ENCODE results near the gene CYREN. TPM values are rescaled to one million over a fixed set of nuclear protein-coding genes. Genes with fewer than 3 reads are reported as not detected.
"Not testable (repeated sequence)": the region's sequence is repeated elsewhere in the genome, so short reads cannot be mapped to it uniquely, and the experiment has no call there.

The CYREN gene
- total RNA-seq, 1 donor from 2014 or later, result 42.2 TPM

- intact Hi-C loops (cut with micrococcal nuclease), result no loop called here
These were observed 8.9 kb upstream of the CYREN start for GRCh38 chr7:135179321-135179925.

DNA sequence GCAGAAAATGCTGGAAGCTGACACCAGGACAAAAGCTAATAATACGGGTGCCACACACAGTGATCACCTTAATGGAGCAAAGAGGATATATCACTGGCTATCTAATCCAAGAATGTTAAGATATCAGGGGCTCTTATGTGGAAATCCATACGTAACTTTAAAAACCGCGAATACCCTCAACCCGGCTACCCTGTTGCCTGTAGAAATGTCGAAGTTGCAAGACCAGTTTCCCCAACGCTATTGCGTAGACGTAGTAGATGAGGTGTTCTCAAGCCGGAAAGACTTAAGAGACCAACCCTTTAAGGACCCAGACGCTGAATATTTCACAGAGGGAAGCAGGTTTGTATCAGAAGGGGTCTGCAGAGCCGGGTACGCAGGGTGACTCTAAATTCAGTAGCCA, 7.9 kb upstream of the CYREN start:
- intact Hi-C loops (cut with micrococcal nuclease), result no loop called here

DNA sequence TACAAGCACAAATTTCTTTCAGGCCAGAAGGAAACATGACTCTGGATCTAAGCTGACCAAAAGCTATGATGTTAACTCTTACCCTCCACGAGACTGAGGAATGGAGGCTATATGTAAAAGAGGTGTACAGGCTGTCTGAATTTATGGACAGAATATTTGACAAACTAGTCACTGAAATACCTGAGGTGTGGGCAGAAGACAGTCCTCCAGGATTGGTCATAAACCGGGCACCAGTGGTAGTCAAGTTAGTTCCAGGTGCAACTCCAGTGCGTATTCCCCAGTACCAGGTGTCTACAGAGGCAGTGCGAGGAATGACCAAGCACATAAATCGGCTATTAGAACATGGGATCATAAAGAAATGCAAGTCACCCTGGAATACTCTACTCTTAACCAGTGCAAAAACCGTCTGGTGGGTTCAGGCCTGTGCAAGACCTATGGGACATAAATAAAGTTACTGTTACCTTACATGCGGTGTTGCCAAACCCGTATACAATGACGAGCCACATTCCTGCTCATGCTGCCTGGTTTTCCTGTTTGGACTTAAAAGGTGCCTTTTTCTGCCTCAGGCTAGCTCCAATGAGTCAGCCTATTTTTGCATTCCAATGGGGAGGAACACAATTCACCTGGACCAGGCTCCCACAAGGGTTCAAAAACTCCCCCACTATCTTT, 6.7 kb upstream of the CYREN start:
- intact Hi-C loops (cut with micrococcal nuclease), result no loop called here

DNA sequence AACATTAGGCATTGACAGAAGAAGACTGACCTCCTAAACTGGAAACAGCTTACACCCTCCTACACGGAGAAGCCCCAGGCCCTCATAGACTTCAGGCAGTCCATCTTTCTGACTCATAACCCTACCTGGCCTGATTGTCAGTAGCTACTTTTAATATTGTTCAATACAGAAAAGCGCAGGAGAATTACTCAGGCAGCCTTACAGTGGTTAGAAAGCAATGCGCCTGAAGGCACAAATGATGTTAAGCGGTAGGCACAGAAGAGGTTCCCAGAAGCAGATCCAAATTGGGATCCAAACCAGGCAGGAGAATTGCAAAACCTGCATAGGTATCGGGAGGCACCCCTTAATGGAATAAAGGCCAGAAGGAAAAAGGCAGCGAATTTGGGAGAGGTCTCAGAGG, 5.4 kb upstream of the CYREN start:
- intact Hi-C loops (cut with micrococcal nuclease), result no loop called here

- intact Hi-C loops (cut with micrococcal nuclease), result no loop called here
These were observed 4.4 kb upstream of the CYREN start for GRCh38 chr7:135174941-135175340.

DNA sequence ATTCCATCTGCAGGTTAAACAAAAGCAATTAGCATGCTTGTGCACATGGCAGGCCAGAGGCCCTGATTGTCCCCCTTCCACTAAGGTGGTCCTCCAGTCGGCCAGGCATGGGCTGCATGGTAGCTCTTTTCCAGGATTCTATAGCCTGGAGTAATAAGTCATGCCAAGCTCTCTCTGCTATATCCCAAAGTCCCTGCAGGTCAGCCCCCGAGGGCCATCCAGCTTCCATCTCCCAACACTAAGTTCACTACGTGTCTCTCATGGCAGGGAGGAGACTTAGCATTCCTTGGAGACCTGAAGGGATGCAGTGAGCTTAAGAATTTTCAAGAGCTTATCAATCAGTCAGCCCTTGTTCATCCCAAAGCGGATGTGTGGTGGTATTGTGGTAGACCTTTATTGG, 3.4 kb upstream of the CYREN start:
- intact Hi-C loops (cut with micrococcal nuclease), result not testable (repeated sequence)

DNA sequence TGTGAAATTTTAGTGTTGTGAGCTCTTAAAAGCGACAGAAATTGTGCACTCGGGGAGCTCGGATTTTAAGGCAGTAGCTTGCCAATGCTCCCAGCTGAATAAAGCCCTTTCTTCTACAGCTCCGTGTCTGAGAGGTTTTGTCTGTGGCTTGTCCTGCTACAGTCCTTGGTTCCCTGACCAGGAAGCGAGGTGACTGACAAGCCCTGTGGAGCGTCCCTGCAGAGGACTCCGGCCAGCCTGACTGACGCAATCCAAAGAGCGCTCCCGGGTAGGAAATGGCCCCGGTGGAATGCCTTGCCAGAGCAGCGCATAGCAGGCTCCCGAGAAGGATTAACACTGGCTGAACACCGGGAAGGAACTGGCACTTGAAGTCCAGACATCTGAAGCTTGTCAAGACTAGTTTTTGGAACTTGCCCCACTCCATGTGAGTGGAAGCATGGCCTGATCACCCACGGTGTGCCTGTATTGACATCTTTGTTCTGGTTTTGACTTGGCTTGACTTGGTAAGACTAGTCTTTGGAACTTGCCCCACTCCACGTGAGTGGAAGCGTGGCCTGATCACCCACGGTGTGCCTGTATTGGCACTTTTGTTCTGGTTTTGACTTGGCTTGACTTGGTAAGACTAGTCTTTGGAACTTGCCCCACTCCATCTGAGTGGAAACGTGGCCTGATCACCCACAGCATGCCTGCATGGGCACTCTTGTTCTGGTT, 1.2 kb upstream of the CYREN start:
- intact Hi-C loops (cut with micrococcal nuclease), result loop anchor here (2.0 kb wide), 3 partner anchors 339 to 535 kb away; partner anchors contain the start of gene CNOT4

DNA sequence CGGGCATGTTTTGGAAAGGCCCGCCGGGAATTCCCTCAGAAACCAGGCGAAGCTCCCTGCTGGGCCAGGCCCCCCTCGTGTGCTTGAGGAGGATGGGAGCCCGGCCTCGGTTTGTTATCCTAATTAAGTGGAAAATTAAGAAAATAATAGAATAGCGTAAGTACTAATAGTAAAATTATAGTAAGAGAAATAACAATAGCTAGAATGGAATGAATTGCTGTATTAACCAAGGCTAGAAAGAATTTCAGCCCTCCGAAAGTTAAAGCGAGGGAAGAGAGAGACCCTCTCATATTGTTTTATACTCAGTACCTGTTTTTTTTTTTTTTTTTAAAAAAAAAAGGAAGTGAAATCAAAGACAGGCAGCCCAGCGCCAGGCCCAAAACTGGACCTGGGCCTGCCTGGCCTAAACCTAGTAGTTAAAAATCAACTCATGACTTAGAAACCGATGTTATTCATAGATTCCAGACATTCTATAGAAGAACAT, 533 bp upstream of the CYREN start:
- intact Hi-C loops (cut with micrococcal nuclease), result loop anchor here (1.0 to 2.0 kb wide), 11 partner anchors 24 to 854 kb away; partner anchors contain the start of genes AGBL3, BPGM, CNOT4 and NUP205

- intact Hi-C loops (cut with micrococcal nuclease), result loop anchor here (1.0 to 2.0 kb wide), 12 partner anchors 10 to 853 kb away; partner anchors contain the start of genes AGBL3, BPGM, CNOT4 and NUP205
These were observed 588 bp downstream of the CYREN start for GRCh38 chr7:135169964-135170273.

DNA sequence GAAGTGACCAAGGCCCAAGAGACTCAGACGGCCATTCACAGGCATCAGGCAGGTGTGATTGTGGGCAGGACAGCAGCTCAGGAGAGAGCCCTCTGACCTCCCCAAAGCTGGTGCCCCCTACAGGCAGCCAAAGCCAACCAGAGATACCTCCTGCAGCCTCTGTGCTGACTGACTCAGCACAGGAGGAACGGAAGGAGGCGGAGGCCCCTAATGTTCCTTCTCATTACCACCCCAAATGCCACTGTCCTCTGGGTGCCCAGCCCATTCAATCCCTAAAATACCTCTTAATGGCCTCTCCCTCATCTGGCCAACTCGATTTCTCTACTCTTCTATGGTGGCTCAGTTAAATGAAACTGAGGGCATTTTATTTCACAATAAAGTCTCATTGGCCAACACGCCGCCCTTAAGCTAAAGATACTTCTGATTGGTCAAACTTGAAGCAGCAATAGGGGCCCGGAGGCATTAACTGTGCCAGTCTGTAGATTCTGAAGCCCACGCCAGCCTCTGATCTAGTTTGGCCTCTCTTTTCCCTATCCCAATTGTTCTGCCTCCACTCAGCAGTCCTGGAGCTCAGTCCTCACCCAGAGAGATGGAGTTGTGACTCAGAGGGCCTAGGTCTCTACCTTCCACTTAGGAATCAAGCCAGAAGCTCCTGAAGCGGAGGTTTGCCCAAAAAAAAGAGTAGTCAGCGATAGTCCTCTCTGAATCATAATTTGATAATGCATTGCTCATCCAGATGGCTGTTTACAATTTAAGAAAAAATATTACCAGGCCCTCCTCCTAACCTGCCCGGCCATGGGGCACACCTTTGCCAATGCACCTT, 1.2 kb downstream of the CYREN start:
- intact Hi-C loops (cut with micrococcal nuclease), result loop anchor here (1.0 kb wide), 1 partner anchor 9 kb away; no protein-coding TSS in a partner anchor

DNA sequence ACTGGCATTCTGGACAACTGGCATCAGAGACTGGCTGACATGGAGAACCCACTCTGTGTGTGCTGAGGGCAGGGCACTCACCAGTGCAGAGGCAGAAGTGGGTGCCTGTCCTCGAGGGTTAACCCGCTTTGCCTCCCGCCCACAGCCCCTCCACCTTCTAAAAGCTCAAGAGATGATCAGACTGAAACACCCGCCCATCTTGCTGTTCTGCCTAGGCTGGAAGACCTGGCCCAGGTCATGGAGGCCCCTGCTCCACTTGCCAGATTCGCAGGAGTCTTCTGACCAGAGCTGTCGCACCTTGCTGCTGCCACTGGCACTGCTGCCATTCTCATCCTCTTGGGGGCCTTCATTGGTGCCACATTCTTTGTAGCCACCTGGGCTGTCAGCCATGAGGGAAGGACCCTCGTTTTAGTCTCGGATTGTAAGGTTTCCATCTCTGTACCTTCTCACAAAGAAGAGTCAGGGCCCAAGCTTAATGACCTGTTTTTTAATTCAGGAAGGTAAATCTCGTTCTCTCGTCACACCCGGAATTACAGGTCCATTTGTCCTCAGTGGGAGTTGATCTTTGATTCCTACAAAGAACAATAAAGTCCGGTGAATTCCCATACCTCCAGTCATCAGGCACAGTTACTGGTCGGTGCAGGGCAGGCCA, 1.9 kb downstream of the CYREN start:
- intact Hi-C loops (cut with micrococcal nuclease), result loop anchor here (1.0 kb wide), 1 partner anchor 8 kb away; no protein-coding TSS in a partner anchor

DNA sequence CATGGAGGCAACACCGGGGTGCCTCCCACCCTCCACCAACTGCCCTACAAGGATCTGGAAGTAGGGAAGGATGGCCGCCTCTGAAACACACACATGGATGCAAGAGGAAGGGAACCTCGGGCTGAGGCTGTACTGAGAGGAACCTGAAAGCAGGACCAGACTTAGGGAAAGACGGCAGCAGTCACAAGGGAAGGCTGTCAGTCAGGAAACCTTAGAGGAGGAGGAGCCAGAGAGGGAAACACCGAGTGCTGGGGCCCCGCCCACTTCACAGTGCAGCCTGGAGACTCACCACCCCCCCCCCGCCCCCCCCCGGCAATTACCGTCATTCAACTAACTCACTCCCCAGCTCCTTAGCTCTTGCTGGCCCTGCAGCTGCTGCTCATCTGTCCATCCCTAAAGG, 2.5 kb downstream of the CYREN start:
- intact Hi-C loops (cut with micrococcal nuclease), result no loop called here

DNA sequence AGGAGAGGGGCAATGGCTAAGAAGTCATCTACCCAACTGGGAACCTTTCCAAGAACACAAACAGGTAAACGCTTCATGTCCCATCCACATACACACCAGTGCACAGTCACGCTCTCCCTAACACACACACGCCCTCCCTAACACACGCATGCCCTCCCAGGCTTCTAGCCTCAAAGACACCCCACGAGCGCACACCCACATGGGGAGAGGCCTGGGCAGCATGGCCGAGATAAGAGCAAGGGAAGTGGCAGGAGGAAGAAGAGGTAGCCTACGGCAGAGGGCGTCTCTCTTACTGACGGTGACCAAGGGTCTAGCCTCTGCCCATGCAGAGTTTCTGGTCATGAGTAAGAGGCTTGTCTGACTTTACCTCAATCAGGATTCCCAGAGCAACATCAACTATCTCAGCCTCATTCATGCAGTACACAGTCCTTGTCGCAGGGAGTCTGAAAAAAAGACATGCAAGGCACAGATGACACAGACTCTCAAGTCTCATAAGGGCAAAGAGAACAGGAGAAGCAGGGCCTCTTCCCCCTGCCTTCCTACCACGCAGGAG, 3.1 kb downstream of the CYREN start:
- intact Hi-C loops (cut with micrococcal nuclease), result no loop called here

DNA sequence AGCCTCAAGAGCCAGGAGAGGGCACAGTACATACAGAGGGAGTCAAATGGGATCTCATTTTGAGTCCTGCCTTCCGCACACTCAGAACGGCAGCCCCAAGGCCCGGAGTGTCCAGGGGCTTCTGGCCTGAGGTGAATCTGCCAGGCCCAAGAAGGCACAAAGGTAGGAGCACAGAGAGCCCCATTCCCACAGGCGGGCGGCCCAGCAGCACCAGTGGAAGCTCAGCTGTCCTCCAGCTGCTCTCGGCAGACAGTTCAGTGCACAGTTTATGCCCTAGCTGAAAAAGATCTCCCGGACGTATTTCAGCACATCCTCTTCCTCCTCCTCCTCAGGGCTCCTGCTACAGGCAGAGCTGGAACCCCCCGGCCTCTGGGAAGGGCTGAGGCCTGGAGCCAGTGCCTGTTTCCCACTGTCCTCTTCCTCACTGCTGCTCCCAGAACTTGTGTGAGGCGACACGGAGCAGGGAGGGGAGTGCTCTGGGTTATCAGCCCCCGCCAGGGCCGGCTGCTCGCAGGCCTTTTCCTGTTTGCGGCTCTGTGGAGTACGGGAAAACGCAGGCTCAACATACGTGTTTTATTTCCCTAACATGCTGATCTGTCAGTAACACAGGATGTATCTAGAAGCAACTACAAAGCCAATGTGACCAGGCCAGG, 4.0 kb downstream of the CYREN start:
- intact Hi-C loops (cut with micrococcal nuclease), result no loop called here

DNA sequence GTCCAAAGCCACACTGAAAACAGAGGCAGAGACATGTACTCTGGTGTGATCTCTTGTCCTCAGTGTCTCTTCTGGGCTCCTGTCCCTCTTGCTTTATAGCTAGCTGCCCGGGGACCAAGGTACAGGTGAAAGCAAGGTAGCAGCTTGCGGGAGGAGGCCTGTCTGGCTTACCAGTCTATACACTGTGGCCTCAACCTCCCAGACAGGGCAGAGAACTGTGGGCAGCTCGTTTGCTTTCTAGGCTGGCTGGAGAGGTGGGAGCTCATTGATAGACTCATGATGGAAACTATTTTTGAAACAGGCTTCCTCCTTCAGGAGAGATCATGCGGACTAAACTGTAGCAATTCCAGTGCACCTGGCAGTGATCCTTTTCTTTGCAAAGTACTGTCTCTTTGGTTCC, 4.6 kb downstream of the CYREN start:
- intact Hi-C loops (cut with micrococcal nuclease), result no loop called here

DNA sequence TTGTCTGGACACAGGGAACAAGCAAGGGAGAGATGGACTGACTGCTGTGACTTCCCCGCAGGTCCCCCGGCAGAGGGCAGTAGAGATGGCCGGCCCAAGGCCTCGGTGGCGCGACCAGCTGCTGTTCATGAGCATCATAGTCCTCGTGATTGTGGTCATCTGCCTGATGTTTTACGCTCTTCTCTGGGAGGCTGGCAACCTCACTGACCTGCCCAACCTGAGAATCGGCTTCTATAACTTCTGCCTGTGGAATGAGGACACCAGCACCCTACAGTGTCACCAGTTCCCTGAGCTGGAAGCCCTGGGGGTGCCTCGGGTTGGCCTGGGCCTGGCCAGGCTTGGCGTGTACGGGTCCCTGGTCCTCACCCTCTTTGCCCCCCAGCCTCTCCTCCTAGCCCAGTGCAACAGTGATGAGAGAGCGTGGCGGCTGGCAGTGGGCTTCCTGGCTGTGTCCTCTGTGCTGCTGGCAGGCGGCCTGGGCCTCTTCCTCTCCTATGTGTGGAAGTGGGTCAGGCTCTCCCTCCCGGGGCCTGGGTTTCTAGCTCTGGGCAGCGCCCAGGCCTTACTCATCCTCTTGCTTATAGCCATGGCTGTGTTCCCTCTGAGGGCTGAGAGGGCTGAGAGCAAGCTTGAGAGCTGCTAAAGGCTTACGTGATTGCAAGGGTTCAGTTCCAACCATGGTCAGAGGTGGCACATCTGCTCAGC, 6.0 kb downstream of the CYREN start:
- intact Hi-C loops (cut with micrococcal nuclease), result no loop called here

DNA sequence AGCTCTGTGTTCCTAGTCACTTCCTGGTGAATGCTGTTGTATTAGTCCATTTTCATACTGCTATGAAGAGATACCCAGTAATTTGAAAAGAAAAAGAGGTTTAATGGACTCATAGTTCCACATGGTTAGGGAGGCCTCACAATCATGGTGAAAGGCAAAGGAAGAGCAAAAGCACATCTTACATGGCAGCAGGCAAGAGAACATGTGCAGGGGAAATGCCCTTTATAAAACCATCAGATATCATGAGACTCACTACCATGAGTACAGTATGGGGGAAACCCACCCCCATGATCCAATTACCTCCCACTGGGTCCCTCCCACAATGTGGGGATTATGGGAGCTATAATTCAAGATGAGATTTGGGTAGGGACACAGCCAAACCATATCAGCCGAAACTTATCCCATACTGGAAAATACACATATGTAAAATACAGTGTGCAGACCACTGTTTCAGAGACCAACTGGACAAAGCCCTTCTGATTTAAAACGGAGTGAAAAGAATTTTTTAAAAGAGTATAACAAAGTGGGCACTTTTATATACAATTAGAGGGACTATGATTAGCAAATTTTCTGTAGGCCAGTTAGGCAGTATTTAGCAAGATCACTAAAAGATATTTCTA, 8.0 kb downstream of the CYREN start:
- intact Hi-C loops (cut with micrococcal nuclease), result no loop called here

DNA sequence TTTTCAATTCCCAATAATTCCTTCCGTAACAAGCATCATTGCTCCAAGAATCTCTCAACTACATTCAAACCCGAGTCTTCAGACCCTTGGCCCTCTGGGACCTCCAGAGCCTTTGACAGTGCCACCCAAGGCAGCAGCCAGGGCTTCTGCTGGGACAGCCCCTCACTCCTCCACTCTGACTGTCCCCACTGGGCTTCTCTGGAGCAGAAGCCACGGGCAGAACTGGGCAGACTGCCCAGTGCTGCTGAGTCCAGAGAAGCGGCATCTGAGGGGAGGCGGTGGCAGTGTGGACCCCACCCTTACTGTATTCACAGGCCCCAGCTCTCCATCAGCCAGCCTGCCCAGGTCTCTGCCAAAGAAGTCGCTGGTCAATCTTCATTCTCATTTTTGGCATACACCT, 8.8 kb downstream of the CYREN start:
- intact Hi-C loops (cut with micrococcal nuclease), result no loop called here

Data from T-helper 1 cell treated with Interleukin-12 subunit alpha and Interleukin-12 subunit beta and Interleukin-4 antibody, amounts not matched to agents 30 ng/mL and 1 ng/mL, for 36 hours (primary cell).